Muscle layer of duodenum (tissue), 2 donors: Measurements from ENCODE around the gene DEFB129.
"Not testable (repeated sequence)": the region's sequence is repeated elsewhere in the genome, so short reads cannot be mapped to it uniquely, and the experiment has no call there.

Experiments
- H3K27ac ChIP-seq: one replicate; pipeline ENCODE4 v1.7.0; 2013; ENCODE audit warnings: mild to moderate bottlenecking, low read length
- H3K27me3 ChIP-seq: one replicate; pipeline ENCODE4 v1.7.0; 2013; ENCODE audit warnings: low read depth, mild to moderate bottlenecking, control low read depth, low read length
- H3K36me3 ChIP-seq, 2 donors: one replicate each; pipeline ENCODE4 v1.7.0; 2013; ENCODE audit warnings: low read length in 2 of 2, control low read depth in 1 of 2, mild to moderate bottlenecking in 1 of 2; ENCODE audit not compliant: insufficient read depth in 2 of 2, control insufficient read depth in 1 of 2
- H3K4me1 ChIP-seq, 2 donors: one replicate each; pipeline ENCODE4 v1.7.0; 2013; ENCODE audit warnings: low read length in 2 of 2, mild to moderate bottlenecking in 2 of 2, control low read depth in 1 of 2, moderate library complexity in 1 of 2; ENCODE audit not compliant: insufficient read depth in 2 of 2, control insufficient read depth in 1 of 2
- H3K4me3 ChIP-seq, 2 donors: one replicate each; pipeline ENCODE4 v1.7.0; 2013; ENCODE audit warnings: low read length in 2 of 2, low read depth in 1 of 2, mild to moderate bottlenecking in 1 of 2
- H3K9me3 ChIP-seq, 2 donors: one replicate each; pipeline ENCODE4 v1.7.0; 2013; ENCODE audit warnings: low read length in 2 of 2, control low read depth in 1 of 2, mild to moderate bottlenecking in 1 of 2; ENCODE audit not compliant: control insufficient read depth in 1 of 2
- donor health status: healthy.

DEFB129 gene

DNA sequence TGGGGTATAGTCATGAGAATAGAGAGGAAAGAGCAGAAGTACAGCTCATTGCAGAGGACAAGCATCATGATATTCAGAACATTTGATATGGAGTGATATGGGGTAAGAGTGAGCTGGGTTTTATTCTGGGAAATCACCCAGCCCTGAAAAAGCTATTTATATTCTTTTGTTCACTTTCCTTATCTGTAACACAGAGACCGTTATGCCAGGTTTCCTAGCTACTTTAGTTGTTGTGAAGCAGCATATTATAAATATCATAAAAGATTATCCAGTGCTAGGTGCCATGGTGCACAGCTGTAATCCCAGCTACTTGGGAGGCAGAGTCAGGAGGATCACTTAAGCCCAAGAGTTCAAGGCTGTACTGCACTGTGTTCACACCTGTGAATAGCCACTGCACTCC, 9.8 kb upstream of the DEFB129 start:
- Histone ChIP-seq H3K4me3 (no peak overlapping the region), H3K36me3 (no peaks in the 10 kb centered on the region), H3K9me3 (no peaks in the 10 kb centered on the region), H3K27me3 (peaks cover 8% of the 10 kb centered on the region), H3K4me1 (no peaks in the 10 kb centered on the region), H3K27ac (no peak overlapping the region)

DNA sequence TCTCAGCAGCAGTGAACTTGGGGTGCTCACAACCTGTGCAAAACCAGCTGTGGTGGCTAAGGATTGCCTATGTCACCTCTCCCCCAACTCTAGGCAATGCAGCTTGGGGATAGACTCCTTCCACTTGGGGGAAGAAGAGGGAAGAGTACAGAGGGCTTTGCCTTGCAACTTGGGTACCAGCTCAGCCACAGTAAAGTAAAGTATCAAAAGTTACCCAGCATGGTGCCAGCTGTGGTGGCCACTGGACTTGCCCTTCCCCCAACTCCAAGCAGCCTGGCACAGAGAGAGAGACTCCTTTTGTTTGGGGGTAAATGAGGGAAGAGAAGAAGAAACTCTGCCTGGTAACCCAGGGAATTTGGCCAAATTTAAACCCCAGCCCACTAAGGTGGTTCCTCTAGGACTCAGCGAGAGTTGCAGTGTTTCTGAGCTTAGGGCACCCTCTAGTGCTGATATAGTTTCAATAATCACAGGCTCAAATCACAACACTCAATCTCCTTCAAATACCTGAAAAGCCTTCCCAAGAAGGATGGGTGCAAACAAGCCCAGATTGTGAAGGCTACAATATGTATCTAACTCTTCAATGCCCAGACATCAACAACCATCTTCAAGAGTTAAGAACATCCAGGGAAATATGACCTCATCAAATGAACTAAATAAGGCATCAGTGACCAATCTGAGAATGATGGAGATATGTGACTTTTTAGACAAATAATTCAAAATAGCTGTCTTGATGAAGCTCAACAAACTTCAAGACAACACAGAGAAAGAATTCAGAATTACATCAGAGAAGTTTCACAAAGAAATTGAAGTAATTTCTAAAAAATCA, 7.6 kb upstream of the DEFB129 start:
- Histone ChIP-seq H3K36me3 (no peaks in the 10 kb centered on the region), H3K4me1 (no peaks in the 10 kb centered on the region), H3K27ac (no peak overlapping the region), H3K27me3 (peaks cover 8% of the 10 kb centered on the region), H3K9me3 (no peaks in the 10 kb centered on the region), H3K4me3 (no peak overlapping the region)

DNA sequence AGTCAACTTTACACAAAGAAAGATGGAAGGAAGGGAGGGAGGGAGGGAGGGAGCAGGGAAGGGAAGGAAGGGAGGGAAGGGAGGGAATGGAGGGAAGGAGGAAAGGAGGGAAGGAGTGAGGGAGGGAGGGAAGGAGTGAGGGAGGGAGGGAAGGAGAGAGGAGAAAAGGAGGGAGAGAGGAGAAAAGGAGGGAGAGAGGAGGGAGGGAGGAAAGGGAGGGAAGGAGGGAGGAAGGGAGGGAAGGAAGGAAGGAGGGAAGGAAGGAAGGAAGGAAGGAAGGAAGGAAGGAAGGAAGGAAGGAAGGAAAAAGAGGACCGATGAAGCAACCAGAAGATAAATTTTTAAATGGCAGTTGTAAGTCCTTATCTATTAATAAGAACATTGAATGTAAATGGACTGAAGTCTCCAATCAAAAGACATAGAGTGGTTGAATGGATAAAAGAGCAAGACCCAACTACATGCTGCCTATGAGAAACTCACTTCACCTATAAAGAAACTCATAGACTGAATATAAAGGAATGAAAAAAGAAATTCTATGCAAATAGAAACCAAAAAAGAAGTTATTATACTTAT, 5.7 kb upstream of the DEFB129 start:
- Histone ChIP-seq H3K36me3 (no peaks in the 10 kb centered on the region), H3K27me3 (peaks cover 8% of the 10 kb centered on the region), H3K4me3 (no peak overlapping the region), H3K9me3 (no peaks in the 10 kb centered on the region), H3K27ac (no peak overlapping the region), H3K4me1 (no peaks in the 10 kb centered on the region)

DNA sequence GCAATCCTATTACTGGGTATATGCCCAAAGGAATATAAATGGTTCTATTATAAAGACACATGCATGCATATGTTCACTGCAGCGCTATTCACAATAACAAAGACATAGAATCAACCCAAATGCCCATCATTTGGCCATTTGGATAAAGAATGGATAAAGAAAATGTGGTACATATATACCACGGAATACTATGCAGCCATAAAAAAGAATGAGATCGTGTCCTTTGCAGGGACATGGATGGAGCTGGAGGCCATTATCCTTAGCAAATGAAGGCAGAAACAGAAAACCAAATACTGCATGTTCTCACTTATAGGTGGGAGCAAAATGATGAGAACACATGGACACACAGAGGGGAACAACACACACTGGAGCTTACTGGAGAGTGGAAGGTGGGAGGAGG, 1.2 kb upstream of the DEFB129 start:
- not testable (repeated sequence) for H3K4me1 ChIP-seq, H3K4me3 ChIP-seq, H3K27ac ChIP-seq, H3K36me3 ChIP-seq, H3K9me3 ChIP-seq, H3K27me3 ChIP-seq

DNA sequence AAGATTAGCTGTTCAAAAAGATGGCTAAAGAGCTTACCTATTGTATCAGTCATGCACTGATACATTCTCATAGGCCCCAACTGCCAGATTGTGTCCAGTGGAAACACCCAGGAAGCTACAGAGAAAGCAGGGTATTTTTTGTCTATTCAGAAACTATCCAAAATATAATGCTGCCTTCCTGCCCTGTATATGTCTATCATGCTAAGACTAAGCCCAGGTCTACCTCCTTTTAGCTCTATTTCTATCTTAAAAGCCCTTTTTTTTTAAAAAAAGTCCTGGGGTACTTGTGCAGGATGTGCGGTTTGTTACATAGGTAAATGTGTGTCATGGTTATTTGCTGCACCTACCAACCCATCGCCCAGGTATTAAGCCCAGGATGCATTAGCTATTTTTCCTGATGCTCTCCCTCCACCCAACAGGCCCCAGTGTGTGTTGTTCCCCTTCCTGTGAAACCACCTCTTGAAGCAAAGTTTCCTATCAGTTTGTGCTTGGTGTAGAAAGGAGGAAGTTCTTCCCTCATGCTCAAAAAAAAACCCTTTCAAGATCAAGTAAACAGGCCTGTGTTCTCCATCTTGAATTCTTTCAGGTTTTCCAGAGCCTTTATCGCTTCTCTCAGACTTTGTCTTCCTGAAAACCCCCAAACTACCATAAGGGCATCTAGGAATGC, 514 bp downstream of the DEFB129 start:
- H3K36me3 ChIP-seq, result no peaks in the 10 kb centered on the region
- H3K4me1 ChIP-seq, result no peaks in the 10 kb centered on the region
- no peak overlapping the region for H3K4me3 ChIP-seq
- H3K27me3 ChIP-seq, result no peaks in the 10 kb centered on the region
- no peak overlapping the region for H3K27ac ChIP-seq
- no peaks in the 10 kb centered on the region for H3K9me3 ChIP-seq

DNA sequence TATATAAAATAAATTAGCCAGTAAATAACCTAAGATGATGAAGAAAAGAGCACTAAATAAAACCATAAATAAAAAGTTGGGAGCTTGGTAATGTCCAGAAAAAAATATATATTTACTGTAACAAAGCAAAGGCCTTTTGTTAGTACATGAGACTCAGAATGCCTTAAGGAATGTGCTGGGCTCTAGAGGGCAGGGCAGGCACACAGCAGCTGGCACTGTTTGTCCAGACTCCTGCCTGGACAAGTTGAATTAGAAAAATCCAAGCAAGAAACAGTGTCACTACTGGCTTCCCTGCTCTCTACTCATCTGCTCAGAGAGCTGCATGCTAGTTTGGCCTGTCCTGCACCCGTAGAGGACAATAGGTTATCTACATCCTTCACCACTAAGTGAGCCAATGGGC, 8.8 kb downstream of the DEFB129 start:
- H3K4me3 ChIP-seq, result no peak overlapping the region
- H3K4me1 ChIP-seq, result no peaks in the 10 kb centered on the region
- no peaks in the 10 kb centered on the region for H3K27me3 ChIP-seq
- H3K27ac ChIP-seq, result no peak overlapping the region
- H3K36me3 ChIP-seq, result no peaks in the 10 kb centered on the region
- no peaks in the 10 kb centered on the region for H3K9me3 ChIP-seq

DNA sequence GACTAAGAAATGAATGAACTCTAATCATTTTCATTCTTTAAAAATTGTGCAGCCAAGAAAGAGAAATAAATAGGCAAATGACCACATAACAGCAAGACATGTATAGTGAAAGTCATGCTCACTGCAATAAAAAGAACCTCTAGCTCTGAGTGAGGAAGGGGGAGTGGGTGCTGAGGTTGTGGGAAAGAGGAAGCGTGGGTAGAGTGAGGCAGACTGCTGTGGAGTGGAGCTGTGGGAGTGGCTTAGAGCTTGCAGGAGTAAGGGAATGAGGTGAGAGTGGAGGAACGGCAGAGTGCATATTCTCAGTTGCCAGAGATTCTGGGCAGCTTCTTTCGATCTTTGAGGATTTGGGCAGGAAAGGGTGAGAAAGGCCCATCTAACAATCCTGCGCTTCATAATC, 10.4 kb downstream of the DEFB129 start:
- Histone ChIP-seq H3K36me3 (no peaks in the 10 kb centered on the region), H3K27ac (no peak overlapping the region), H3K4me3 (peak overlapping the region in 1 of 2 donors; percentile 4), H3K27me3 (no peaks in the 10 kb centered on the region), H3K4me1 (no peaks in the 10 kb centered on the region), H3K9me3 (no peaks in the 10 kb centered on the region)

DNA sequence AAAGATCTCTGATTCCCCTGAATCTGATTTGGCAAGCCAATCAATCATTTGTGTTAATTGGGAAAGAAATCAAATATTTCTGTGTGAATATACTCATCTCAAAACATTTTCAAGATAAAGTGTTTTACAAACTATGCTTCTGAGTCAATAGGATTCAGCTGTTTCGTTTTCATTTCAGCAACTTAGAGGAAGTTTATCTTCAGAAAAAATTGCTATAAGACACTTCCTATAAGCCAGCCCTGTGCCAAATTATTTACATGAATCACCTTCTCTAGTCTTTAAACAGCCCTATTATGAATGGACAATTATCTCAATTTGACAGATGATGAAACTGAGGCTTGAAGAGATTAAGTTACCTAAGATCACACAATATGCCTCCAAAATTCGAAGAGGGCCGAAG, 10.9 kb downstream of the DEFB129 start:
- no peak overlapping the region for H3K27ac ChIP-seq
- no peaks in the 10 kb centered on the region for H3K9me3 ChIP-seq
- peak overlapping the region in 1 of 2 donors; percentile 4 for H3K4me3 ChIP-seq
- no peaks in the 10 kb centered on the region for H3K4me1 ChIP-seq
- H3K36me3 ChIP-seq, result no peaks in the 10 kb centered on the region
- no peaks in the 10 kb centered on the region for H3K27me3 ChIP-seq

DNA sequence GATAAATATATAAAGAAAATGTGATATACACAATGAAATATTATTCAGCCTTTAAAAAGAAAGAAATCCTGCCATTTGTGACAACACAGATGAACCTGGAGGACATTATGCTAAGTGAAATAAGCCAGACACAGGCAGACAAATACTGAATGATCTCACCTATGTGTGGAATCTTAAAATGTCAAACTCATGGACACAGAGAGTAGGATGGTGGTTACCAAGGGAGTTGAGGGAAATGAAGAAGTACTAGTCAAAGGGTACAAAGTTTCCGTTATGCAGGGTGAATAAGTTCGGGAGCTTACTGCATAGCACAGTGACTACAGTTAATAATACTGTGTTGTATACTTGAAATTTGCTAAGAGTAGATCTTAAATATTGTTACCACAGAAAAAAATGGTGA, 15.8 kb downstream of the DEFB129 start:
- no peaks in the 10 kb centered on the region for H3K27me3 ChIP-seq

DNA sequence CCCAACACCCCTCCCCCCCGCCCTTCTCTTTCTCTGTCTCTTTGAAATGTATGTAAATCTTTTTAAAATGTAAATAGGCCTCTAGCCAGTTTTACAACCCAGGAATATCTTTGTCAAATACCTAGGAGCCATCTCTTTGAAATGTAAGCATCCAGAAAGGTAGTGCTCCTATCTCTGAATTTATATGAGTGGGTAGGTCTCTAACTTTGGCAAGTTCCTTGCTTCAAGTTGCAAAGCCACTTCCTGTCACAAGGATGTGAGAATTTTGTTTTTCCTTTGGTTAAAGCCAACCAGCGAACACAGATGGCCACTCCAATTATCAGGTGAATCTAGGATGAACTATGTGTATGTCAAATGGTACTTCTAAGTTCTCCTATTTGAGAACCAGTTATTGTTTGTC, 24.3 kb downstream of the DEFB129 start:
- Histone ChIP-seq H3K36me3 (no peaks in the 10 kb centered on the region), H3K27me3 (no peaks in the 10 kb centered on the region), H3K27ac (no peak overlapping the region), H3K4me1 (no peaks in the 10 kb centered on the region), H3K4me3 (no peak overlapping the region), H3K9me3 (peaks cover 0 to 2% of the 10 kb centered on the region in 2 donors)

More for the DNA sequence above, 15.8 kb downstream of the DEFB129 start:
- Histone ChIP-seq H3K27ac (no peak overlapping the region), H3K4me1 (no peaks in the 10 kb centered on the region), H3K4me3 (no peak overlapping the region), H3K36me3 (no peaks in the 10 kb centered on the region), H3K9me3 (peaks cover 0 to 2% of the 10 kb centered on the region in 2 donors)

DNA sequence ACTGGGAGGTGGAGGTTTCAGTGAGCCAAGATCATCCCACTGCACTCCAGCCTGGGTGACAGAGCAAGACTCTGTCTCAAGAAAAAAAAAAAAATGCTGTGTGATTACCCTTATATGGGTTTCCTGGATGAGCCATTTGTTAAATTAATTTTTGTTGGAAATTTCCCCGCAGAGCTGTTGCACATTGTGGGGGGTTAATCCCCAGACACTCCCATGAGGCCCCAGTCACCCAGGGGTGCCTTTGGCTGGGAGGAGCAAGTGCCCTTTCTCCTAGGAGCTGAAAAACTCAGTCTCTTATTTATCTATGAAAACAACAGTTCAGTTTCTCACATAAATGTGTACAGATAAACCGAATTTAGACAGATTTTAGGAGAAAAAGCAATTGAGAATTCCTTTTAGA, 25.7 kb downstream of the DEFB129 start:
- no peaks in the 10 kb centered on the region for H3K27me3 ChIP-seq
- H3K4me3 ChIP-seq, result no peak overlapping the region
- H3K9me3 ChIP-seq, result no peaks in the 10 kb centered on the region
- H3K4me1 ChIP-seq, result no peaks in the 10 kb centered on the region
- H3K36me3 ChIP-seq, result no peaks in the 10 kb centered on the region
- H3K27ac ChIP-seq, result no peak overlapping the region
